DOHH2 (cell line): ENCODE data around the gene ARIH2.

Experiments used
- H3F3A ChIP-seq: fragments of 200-600 bp; sonication (generic), shearing (Covaris generic); 2 replicates; pipeline ENCODE4 v1.6.0; 2016; ENCODE audit warnings: antibody characterized with exemption, mild to moderate bottlenecking; ENCODE audit not compliant: control insufficient read depth, insufficient read depth
- H3K27ac ChIP-seq: fragments of 200-600 bp; sonication (generic); 2 replicates; pipeline ENCODE4 v1.5.1; 2014; ENCODE audit warnings: low read depth, mild to moderate bottlenecking, low read length, moderate library complexity
- H3K27me3 ChIP-seq: fragments of 200-600 bp; sonication (generic); 2 replicates; pipeline ENCODE4 v1.6.1; 2014; ENCODE audit warnings: mild to moderate bottlenecking, low read length, mixed read lengths; ENCODE audit not compliant: control insufficient read depth
- H3K36me3 ChIP-seq: fragments of 200-600 bp; sonication (generic); 2 replicates; pipeline ENCODE4 v1.6.1; 2014; ENCODE audit warnings: mild to moderate bottlenecking, low read length, moderate library complexity, mixed read lengths; ENCODE audit not compliant: control insufficient read depth
- H3K4me1 ChIP-seq: fragments of 200-600 bp; sonication (generic); 2 replicates; pipeline ENCODE4 v1.6.1; 2014; ENCODE audit warnings: mild to moderate bottlenecking, low read length, mixed read lengths; ENCODE audit not compliant: control insufficient read depth
- H3K4me2 ChIP-seq: fragments of 200-600 bp; sonication (generic); 2 replicates; pipeline ENCODE4 v1.6.0; 2014; ENCODE audit warnings: mild to moderate bottlenecking, low read length, moderate library complexity
- H3K4me3 ChIP-seq: fragments of 200-600 bp; sonication (generic); 2 replicates; pipeline ENCODE4 v1.5.1; 2014; ENCODE audit warnings: mild to moderate bottlenecking, low read length, mixed read lengths
- H3K79me2 ChIP-seq: fragments of 200-600 bp; sonication (generic); 2 replicates; pipeline ENCODE4 v1.6.1; 2014; ENCODE audit warnings: mild to moderate bottlenecking, low read length, mixed read lengths; ENCODE audit not compliant: control insufficient read depth
- H3K9me2 ChIP-seq: fragments of 200-600 bp; sonication (generic); replicated peaks from 2 replicates; pipeline ENCODE4 v1.6.1; 2014; ENCODE audit warnings: mild to moderate bottlenecking, low read length, mixed read lengths; ENCODE audit not compliant: control insufficient read depth
- H3K9me3 ChIP-seq: fragments of 200-600 bp; sonication (generic); 2 replicates; pipeline ENCODE4 v1.6.1; 2014; ENCODE audit warnings: antibody characterized with exemption, low read length, mixed read lengths; ENCODE audit not compliant: control insufficient read depth, insufficient read depth
- H4K20me1 ChIP-seq: fragments of 200-600 bp; sonication (generic); 2 replicates; pipeline ENCODE4 v1.6.0; 2014; ENCODE audit warnings: low read depth, mild to moderate bottlenecking, antibody characterized with exemption, low read length, moderate library complexity; ENCODE audit not compliant: control insufficient read depth, insufficient read depth
- EZH2phosphoT487 ChIP-seq: fragments of 200-600 bp; sonication (generic); IDR thresholded peaks from 2 replicates; pipeline ENCODE4 v1.6.1; 2017; ENCODE audit warnings: borderline replicate concordance, mild to moderate bottlenecking, antibody characterized with exemption, low read length, moderate library complexity, mixed read lengths
- TF ChIP-seq, protein P1 (sequence below): fragments of 200-600 bp; sonication (generic); IDR thresholded peaks from one replicate; pipeline ENCODE4 v1.5.1; 2014; ENCODE audit warnings: antibody characterized with exemption, mild to moderate bottlenecking, low read depth, low read length; ENCODE audit not compliant: poor library complexity, severe bottlenecking

Gene ARIH2

DNA sequence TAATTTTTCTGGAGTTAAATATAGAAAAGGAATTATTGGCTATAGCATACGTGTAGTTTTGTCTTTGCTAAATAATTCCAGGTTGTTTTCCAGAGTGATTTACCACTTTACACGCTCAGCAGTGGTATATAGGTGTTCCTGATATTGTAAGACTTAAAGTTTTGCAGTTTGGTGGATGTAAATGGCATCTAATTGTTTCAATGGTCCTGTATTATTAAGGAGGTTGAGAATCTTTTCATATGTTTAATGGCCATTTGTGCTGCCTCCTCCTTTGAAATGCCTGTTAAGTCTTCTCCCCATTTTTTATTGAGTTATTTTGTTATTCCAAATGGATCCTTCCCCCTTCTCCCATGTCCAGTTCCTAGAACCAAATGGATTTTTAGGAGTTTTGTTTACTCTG lies 44.9 kb downstream of the ARIH2 start:
- Histone ChIP-seq H4K20me1 (no peaks in the 10 kb centered on the region), H3K9me2 (no peaks in the 10 kb centered on the region), H3K27ac (no peak overlapping the region), H3K4me3 (no peak overlapping the region), H3F3A (peaks cover 3% of the 10 kb centered on the region; the same call in 1 of the 2 replicates), H3K4me1 (no peaks in the 10 kb centered on the region), H3K4me2 (no peak overlapping the region), H3K9me3 (no peaks in the 10 kb centered on the region), H3K36me3 (peaks cover 64% of the 10 kb centered on the region), H3K79me2 (peaks cover 5% of the 10 kb centered on the region), H3K27me3 (no peaks in the 10 kb centered on the region)
- TF ChIP-seq, protein P1, sequence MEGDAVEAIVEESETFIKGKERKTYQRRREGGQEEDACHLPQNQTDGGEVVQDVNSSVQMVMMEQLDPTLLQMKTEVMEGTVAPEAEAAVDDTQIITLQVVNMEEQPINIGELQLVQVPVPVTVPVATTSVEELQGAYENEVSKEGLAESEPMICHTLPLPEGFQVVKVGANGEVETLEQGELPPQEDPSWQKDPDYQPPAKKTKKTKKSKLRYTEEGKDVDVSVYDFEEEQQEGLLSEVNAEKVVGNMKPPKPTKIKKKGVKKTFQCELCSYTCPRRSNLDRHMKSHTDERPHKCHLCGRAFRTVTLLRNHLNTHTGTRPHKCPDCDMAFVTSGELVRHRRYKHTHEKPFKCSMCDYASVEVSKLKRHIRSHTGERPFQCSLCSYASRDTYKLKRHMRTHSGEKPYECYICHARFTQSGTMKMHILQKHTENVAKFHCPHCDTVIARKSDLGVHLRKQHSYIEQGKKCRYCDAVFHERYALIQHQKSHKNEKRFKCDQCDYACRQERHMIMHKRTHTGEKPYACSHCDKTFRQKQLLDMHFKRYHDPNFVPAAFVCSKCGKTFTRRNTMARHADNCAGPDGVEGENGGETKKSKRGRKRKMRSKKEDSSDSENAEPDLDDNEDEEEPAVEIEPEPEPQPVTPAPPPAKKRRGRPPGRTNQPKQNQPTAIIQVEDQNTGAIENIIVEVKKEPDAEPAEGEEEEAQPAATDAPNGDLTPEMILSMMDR = no peak
- no peak for TF ChIP-seq EZH2phosphoT487

DNA sequence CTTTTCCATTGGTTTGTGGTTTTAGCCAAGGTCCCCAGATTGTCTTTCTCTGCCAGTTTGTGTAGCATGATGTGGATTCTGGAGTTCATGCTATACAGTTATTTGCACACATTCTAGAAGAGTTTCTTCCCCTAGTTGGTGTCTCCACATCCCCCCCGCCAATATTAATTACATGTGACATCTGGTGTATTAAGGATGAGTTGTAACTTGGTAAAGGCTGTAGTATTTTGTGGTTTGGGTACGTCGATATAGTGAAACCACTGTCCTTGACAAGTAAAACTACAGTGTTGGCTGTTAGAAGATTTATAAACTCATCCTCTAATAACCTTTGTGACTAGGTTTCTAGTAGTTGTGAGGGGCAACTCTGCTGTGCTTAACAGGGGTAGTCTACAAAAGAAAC lies 47.7 kb downstream of the ARIH2 start:
- Histone ChIP-seq H3K4me2 (no peak overlapping the region), H3K27ac (no peak overlapping the region), H3K4me3 (no peak overlapping the region), H3K36me3 (peaks cover 79% of the 10 kb centered on the region), H3K9me3 (no peaks in the 10 kb centered on the region), H4K20me1 (no peaks in the 10 kb centered on the region), H3K27me3 (no peaks in the 10 kb centered on the region), H3F3A (peaks cover 3% of the 10 kb centered on the region; the same call in 1 of the 2 replicates), H3K79me2 (no peaks in the 10 kb centered on the region; the same call in 1 of the 2 replicates), H3K9me2 (no peaks in the 10 kb centered on the region), H3K4me1 (no peaks in the 10 kb centered on the region)
- TF ChIP-seq, protein P1 = no peak
- no peak for TF ChIP-seq EZH2phosphoT487

DNA sequence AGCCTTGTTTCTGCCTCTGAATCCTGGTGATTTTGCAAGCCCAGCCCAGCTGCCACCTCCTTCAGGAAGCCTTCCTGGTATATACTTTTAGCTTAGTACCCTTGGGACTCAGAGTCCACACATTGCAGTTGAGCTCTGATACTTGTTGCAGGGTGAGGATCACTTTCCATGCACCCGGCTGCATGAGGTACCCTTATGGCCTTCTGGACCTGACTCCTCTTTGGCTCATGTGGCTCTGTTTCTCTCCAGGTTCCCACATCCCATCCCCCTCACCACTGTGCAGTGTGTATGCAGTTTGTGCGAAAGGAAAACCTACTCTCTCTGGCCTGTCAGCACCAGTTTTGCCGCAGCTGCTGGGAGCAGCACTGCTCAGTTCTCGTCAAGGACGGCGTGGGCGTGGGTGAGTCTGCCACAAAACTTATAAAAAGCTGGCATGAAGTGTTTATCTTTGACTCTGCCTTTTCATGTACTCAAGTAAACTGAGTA lies 48.3 kb downstream of the ARIH2 start:
- no peaks in the 10 kb centered on the region for H3K4me1 ChIP-seq
- no peaks in the 10 kb centered on the region for H3K9me3 ChIP-seq
- H3F3A ChIP-seq = peaks cover 3% of the 10 kb centered on the region; the same call in 1 of the 2 replicates
- H3K4me2 ChIP-seq = no peak overlapping the region
- H3K27ac ChIP-seq = no peak overlapping the region
- no peaks in the 10 kb centered on the region for H3K9me2 ChIP-seq
- no peaks in the 10 kb centered on the region for H4K20me1 ChIP-seq
- no peaks in the 10 kb centered on the region for H3K27me3 ChIP-seq
- H3K36me3 ChIP-seq = peaks cover 79% of the 10 kb centered on the region
- H3K79me2 ChIP-seq = no peaks in the 10 kb centered on the region
- no peak overlapping the region for H3K4me3 ChIP-seq
- TF ChIP-seq, protein P1 = no peak
- TF ChIP-seq EZH2phosphoT487 = no peak

DNA sequence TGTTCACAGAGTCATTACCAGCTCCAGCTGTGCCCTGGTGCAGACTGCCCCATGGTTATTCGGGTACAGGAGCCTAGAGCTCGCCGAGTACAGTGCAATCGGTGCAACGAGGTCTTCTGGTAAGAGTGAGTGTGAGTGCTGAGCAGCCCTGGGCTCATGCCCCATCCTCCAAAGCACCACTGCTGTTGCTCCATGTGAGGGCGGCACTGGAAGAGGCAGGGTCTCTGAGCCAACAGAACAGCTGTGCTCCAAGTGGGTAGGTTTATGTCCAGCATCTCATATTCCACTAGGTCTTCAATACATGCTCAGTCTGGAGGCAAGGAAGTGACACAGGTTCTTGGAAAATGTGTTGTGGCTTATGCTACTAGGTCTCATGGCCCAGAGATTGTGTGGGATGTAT lies 51.9 kb downstream of the ARIH2 start:
- peaks cover 88% of the 10 kb centered on the region for H3K36me3 ChIP-seq

More for the DNA sequence above, 51.9 kb downstream of the ARIH2 start:
- Histone ChIP-seq H3F3A (no peaks in the 10 kb centered on the region), H3K4me1 (no peaks in the 10 kb centered on the region), H3K4me3 (no peak overlapping the region), H3K27ac (no peak overlapping the region), H4K20me1 (no peaks in the 10 kb centered on the region), H3K79me2 (no peaks in the 10 kb centered on the region), H3K9me3 (no peaks in the 10 kb centered on the region), H3K4me2 (no peak overlapping the region), H3K9me2 (no peaks in the 10 kb centered on the region), H3K27me3 (no peaks in the 10 kb centered on the region)
- TF ChIP-seq EZH2phosphoT487 = no peak
- TF ChIP-seq, protein P1 = no peak
